CD4-positive, alpha-beta T cell treated with Interleukin-10 for 1 hour (primary cell): ENCODE results near the gene SDF2.
"Not testable (repeated sequence)": the region's sequence is repeated elsewhere in the genome, so short reads cannot be mapped to it uniquely, and the experiment has no call there.

Experiments
- DNase-seq: peaks from one replicate; pipeline ENCODE4 v3.0.0-alpha.2; 2020

The SDF2 gene

DNA sequence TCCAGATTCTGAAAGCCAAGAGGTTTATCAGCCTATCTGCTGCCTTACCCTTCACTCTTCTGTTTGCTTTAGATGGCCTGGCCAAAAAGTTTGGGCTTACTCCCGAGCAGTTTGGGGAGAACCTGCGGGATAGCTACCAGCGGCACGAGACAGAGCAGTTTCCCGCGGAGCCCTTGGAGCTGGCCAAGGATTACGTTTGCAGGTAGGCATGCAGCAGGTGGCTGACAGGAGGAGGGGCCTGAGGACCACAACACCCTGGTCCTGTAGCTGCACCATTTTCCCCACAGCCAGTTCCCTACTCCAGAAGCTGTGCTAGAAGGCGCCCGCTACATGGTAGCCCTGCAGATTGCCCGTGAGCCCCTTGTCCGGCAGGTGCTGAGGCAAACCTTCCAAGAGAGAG is 20.9 kb upstream of the SDF2 start:
- no peak for DNase-seq

DNA sequence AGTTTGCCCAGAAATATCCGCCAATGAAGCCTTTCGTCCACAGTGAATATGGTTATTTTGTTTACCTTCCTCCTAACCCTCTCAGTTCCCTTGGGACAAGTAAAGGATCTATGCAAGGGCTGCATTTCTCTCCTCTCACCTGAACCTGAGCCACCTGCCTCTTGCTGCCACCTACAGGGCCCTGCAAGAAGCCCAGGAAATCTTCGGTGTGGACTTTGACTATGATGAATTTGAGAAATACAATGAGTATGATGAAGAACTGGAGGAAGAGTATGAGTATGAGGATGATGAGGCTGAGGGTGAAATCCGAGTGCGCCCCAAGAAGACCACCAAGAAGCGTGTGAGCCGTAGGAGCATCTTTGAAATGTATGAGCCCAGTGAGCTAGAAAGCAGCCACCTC is 14.3 kb upstream of the SDF2 start:
- DNase-seq: peak; percentile 19

DNA sequence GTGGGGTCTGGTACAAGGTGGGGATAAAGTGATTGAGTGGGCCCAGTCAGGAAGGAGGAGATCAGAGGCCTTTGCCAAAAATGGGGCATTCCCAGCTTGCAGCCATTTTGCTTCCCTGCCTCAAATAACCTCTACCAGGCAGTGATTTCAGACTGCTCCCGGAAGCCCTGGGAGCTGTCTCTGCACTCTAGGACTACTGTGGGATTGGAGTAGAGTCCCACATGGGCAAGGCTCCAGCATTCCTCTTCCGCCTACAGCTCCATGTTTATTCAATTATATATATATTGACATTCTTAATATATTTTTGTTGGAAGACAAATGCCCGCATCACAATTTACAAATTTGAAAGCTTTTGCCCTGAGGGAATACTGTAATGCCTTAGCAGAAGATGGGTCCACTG is 13.8 kb upstream of the SDF2 start:
- no peak for DNase-seq

DNA sequence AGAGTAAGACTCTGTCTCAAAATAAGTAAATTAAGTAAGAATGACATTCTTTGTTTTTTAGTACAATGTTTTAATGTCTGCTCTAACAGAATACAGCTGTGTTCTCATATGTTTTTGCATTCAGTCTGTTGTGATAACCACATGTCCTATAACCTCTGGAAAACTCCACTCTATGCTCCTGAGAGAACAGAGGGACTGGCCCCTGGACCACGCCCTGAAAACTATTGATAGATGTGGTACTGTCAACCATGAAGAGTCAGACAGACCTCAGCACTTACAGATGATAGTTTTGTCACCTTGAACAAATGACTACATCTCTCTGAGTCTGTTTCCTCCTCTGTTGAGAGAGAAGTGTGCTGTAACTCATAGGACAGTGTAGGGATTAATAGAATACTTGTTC is 8.2 kb upstream of the SDF2 start:
- DNase-seq: no peak

DNA sequence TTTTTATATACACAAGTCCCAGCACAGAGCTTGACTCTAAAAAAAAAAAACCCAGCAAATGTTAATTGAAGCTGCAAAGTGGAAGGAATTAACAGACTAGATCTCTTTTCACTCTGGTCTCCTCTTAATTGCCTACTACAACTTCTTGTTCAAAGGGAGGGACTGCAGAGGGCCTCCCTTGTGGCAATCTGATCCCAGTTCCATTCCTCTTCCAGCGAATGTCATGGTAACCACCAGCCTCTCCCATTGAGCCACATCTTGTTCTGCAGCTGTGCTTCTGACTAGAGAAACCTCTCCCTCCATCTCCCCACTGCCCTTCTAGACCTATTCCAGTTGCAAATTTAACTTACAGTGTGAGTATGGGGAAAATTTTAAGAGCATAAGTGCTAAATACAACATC is 6.2 kb upstream of the SDF2 start:
- DNase-seq: no peak

DNA sequence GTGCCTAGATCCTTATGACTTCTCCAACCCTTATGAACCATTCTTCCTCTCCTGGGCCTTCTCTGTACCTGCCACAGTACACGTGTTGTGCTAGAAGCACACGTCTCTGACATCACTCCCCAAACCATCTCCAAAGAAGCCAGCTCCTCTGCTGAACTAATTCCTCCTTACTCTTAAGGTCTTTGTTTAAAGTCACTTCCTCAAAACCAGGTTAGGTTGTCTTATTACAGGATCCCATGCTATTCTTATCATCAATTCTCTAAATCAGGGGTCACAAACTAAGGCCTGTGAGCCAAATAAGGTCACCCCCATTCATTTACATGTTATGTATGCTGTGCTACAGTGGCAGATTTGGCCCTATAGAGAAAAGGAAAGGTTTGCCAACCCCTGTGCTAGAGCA is 4.3 kb upstream of the SDF2 start:
- no peak for DNase-seq

DNA sequence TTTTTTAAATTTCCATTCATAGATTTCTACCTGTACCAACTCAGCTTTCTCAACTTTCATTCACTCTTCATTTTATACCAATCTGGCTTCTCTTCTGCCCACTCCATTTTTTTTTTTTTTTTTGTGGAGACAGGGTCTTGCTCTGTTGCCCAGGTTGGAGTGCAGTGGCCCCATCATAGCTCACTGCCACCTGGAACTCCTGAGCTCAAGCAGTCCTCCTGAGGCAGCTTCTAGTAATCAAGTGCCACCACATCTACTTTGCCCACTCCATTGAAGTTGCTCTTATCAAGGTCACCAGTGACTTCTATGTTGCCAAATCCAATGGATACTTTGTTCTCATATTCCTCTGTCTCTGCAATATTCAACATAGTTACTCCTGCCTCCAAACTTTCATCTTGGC is 2.0 kb upstream of the SDF2 start:
- DNase-seq: no peak

DNA sequence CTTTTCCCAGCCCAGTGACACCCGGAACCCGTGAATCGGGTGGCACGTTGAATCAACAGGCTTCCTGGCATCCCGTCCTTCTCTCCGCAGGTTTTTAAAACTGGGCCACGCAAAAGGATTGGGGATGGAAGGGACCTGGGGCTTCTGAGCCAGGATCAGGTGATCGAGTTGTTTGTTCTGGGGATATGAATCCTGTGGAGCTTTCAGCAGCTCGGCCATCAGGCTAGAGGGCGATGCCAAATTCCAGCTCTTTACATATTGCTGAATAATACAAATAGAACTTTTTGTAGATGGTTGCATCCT is 772 bp upstream of the SDF2 start:
- no peak for DNase-seq

DNA sequence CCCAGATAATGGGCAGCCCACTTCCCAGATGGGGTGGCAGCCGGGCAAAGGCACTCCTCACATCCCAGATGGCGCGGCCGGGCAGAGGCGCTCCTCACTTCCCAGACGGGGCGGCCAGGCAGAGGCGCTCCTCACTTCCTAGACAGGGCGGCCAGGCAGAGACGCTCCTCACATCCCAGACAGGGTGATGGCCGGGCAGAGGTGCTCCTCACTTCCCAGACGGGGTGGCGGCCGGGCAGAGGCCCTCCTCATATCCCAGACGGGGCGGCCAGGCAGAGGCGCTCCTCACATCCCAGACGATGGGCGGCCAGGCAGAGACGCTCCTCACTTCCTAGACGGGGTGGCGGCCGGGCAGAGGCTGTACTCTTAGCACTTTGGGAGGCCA is 2.2 kb downstream of the SDF2 start:
- DNase-seq: not testable (repeated sequence)

DNA sequence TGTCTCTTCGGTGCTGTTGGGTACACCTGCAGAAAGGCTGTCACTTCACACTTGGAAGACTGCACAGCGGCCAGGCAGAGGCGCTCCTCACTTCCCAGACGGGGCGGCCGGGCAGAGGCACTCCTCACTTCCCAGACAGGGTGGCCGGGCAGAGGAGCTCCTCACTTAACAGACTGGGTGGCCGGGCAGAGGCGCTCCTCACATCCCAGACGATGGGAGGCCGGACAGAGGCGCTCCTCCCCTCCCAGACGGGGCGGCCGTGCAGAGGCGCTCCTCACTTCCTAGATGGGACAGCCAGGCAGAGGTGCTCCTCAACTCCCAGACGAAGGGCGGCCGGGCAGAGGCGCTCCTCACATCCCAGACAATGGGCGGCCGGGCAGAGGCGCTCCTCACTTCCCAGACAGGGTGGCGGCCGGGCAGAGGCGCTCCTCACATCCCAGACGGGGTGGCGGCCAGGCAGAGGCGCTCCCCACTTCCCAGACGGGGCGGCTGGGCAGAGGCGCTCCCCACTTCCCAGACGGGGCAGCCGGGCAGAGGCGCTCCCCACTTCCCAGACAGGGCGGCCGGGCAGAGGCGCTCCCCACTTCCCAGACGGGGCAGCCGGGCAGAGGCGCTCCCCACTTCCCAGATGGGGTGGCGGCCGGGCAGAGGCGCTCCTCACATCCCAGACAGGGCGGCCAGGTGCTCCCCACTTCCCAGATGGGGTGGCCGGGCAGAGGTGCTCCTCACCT is 2.8 kb downstream of the SDF2 start:
- DNase-seq: not testable (repeated sequence)

DNA sequence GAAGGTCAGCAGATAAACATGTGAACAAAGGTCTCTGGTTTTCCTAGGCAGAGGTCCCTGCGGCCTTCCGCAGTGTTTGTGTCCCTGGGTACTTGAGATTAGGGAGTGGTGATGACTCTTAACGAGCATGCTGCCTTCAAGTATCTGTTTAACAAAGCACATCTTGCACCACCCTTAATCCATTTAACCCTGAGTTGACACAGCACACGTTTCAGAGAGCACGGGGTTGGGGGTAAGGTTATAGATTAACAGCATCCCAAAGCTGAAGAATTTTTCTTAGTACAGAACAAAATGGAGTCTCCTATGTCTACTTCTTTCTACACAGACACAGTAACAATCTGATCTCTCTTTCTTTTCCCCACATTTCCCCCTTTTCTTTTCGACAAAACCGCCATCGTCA is 3.4 kb downstream of the SDF2 start:
- DNase-seq: not testable (repeated sequence)

DNA sequence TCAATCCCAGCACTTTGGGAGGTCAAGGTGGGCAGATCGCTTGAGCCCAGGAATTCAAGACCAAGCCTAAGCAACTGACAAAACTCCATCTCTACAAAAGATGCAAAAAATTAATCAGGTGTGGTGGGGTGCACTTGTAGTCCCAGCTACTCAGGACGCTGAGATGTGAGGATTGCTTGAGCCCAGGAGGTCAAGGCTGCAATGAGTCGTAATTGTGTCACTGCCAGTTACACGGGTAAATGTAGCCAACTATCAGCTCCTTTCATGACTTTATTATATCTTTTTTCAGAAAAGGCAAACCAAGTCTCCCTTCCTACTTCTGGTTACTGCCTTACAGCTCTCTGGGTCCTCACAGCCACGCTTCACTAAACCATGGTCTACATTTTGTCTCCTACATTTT is 4.0 kb downstream of the SDF2 start:
- no peak for DNase-seq

DNA sequence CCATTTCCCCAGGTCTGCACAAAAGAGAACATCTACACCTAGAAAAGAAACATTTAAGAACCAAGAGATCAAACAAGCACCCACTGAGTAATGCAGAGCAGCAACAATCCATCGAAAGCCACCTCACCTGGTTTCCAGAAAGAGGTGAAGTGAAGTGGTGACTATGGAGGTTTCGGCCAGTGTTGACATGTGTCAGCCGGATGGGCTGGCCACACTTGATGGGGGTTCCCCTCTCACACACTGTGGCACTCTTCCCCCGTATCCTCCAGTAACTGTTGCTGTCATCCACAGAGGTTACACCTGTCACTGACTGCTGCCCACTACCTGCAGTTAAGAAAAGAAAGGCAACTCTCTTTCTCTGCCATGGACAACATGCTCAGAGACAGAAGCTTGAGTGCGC is 6.5 kb downstream of the SDF2 start:
- no peak for DNase-seq

DNA sequence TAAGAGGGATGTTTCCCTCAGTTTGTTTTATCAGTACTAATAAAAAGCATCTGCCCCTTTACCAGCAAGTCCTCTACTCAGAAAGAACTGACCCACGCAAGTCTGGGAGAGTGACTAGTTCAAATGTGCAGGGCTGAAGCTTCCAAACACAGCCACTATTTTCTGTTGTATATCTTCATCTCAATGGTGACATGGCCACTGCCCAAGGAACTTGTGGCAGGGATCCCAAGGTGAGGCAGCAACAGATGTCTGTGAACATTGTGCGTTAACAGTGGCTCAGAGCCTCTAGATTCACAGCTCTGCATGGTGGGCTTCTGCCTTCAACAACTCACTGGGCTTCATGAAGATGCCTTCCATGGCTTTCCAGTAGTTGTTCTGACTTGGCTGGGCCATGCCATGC is 13.0 kb downstream of the SDF2 start:
- no peak for DNase-seq

DNA sequence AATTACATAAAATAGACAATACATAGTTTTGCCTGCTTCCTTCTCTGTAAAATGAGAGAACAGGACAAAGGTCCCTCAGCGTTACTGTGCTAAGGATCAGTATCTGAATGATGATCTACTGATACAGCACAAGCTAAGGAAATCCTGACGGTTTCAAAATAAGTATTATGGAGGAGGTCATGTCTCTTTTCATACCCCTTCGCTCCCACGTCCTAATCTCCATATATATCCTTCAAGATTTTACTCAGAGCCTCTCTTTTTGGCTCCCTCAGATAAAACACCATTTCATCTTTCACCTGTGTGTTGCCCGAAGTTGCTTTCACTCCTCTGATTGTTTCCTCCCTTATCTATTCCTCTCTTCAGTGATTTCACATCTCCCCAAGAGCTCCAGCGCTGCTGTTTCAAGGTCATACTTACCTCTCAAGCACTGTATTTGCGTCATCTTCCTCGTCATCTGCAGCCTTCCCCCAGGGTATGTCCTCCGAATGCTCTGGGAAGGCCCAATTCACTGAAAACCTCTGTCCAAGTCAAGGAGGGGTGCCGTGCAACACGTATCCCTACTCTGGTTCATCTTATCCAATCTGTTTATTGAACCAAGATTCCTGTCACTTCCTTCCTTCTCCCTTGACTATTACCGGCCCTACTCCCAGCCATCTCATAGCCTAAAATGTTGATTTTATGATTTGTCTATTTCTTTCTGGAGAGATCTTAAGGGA is 15.5 kb downstream of the SDF2 start:
- DNase-seq: no peak

DNA sequence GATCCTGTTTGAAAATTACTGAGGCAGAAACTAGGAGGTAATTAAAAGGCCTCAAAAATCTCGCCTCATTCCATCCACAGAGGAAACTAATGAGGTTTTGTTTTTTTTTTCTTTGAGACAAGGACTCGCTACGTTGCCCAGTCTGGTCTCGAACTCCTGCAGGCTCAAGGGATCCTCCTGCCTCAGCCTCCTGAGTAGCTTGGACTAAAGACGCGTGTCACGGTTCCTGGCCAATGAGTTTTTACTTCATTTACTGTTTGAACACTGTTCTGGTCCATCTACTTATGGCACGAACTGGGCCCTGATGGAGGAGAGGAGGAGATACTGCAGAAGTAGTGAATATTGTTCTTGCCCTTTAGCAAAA is 16.1 kb downstream of the SDF2 start:
- no peak for DNase-seq

DNA sequence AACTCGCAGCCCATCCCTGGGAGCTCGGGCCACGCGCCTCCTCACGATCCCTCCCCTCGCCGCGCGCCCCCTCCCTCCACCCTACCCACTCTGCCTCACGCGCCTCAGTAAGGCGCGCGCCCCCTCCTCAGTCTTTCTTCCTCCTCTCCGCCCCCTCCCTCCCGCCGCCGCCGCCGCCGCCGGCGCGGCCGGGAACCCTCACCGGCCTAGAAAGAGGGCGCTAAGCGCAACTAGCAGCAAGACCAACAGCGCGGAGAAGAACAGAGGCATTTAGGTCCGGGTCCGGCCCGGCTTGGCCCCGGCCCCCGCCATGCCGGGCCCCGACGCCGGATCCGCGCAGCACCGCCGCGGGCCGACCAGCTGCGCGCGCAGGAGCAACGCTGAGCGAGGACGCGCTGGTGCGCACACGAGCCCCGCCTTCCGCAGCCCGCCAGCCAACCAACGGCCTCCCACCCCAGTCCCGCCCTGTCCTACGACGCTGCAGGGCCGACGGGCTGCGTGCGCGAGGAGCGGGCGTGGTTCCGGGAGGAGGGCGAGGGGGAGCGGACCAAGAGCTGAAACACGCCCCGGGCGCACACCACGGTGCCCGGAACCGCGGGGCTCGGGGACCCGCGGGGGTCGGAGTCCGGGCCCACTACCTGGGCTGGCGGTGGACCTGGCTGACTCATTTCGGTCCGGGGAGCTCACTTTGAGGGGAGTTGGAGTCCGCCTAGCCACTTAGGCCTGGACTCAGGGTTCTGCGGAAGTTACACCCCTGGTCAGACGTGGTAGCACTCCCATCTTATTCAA is 16.7 kb downstream of the SDF2 start, which contains the start of gene BLTP2:
Gene BLTP2 (minus strand): TSS at position 372 of the 789 bp plus-strand sequence. CDS start 102 bp downstream, at position 270.
- DNase-seq: peak; percentile 96

DNA sequence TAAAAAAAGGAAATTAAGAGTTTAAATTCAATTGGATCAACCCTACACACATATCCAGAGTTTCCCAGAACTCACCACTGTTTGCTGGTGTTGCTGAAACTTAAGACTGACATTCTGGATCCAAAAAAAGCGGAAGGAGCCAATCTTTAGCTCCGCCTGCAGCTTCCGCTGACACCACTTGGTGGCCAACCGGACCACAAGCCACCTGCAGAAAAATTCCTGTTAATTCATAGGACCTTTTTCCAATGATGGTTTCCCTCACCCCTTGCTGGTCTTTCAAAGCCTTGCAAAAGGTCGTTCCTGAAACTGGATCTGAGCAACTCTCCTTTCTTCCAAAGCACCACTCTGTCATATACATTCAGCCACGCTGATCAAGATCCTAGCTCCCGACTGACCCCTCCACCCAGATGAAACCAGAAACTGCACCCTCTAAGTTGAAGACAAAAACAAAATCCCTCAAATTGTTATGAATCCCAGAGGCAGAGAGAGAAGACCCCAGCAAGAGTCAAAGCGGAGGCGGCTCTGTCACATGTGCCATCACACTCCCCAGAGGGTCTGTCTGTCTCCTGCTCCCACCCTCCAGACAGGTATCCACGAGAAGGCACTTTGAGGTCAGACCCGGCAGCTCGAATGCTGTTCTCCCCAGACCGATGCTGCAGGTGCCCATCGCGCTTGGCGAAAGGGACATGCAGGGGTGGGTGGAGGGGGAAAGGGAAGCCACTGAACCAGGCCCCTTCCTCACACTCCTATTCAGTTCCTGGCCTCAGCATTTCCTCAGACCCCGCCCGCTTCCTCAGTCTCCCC is 17.5 kb downstream of the SDF2 start:
- DNase-seq: peak; percentile 30

DNA sequence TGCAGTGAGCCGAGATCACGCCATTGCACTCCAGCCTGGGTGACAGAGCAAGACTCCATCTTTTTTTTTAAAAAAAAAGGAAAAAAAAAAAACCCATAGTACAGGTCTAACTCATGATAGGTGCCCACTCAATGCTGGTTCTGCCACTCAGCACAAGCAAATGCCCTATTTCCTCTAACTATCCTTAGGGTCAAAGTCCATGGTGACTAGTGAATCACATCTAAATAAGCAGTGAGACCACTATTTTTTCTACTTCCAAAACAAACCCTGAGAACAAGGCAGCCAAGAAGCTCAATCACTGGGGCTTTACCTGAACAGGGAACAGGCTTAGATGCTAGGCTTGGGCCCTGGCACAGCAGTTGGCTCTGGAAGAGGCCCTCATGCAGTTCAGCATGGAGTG is 20.1 kb downstream of the SDF2 start:
- no peak for DNase-seq

DNA sequence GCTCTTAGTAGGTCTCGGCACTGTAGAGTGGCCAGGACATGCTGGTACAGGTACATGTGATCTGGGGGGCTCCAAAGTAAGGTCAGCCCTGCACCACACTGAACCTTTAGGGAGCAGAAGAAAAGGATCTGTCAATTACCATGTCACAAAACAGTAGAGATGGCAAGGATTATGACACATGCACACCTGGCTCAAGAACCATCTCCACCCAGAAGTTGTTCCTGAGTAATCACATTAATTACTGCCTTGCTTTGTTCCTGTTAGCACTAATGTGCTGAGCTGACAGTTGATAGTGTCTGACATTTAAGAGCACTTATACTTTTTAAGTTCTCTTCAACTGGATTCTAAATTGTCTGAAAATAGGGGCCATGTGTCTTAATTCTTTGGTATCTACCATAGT is 26.2 kb downstream of the SDF2 start:
- DNase-seq: no peak

DNA sequence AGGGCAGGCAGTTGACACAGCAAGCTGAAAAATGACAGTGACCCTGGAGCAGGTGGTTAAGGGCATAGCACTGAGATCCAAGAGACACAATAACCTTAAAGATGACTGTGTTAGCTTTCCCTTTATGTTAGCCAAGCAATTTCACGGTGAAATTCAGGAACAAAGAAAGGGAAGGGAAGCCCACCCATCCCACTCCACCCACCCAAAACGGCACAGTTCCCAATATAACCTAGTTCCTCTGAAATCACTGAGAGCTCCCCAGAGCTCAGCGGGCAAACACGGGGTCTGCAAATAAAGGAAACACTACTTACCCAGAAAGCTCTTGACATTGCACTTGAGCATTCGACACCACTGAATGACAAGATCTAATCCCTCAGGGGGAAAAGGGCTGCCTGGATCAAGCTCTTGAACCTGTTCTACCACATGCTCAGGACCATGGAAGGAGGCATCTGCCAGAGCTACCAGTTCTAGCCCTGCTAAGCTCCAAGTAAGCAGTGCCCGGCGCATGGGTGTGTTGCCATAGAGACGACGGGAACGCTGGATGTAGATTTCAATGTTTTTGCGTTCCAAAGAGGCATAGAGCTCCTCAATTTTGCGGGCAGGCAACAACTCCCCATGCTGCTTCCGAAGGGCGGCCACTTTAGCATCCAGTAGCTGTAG is 27.4 kb downstream of the SDF2 start:
- no peak for DNase-seq

DNA sequence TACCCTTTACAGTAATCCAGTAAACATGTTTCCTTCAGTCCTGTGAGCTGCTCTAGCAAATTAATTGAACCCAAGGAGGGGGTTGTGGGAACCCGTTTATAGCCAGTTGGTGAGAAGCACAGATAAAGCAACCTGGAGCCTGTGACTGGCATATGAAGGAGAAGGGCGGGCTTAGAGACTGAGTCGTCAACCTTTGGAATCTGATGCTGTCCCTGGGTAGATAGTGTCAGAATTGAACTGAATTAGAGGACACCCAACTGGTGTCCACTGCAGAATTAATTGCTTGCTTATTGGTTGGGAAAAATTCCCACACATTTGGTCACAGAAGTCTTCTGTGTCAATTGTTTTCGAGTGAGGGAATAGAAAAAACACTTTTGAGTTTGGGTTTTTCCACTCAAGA is 34.9 kb downstream of the SDF2 start:
- DNase-seq: no peak

DNA sequence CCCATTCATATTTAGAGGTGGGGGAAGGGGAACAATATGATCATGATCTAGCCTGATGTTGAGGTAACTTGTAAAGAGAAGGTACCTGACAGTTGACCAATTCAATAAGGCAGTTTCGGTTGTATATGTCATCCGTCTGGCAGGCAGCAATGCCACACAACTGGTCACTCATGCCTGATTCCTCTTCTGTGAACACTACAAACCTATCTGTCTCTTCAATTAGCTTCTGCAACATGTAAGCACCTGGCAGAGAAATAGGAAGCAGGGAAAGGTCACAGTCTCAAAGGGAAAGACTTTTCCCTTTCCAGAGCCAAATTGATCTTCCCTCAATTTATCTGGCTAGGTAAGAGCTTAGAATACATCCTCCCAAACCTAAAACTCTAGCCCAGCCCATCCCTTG is 37.6 kb downstream of the SDF2 start:
- DNase-seq: no peak
